Mesothelial cell of epicardium (in vitro differentiated cells): ENCODE measurements around the gene MEIOSIN. TPM values are rescaled to one million over a fixed set of nuclear protein-coding genes. Genes with fewer than 3 reads are reported as not detected.

ENCODE experiments used
- DNase-seq, 2 experiments: peaks; one replicate each; pipeline ENCODE4 v3.0.0; 2021; ENCODE audit warnings: low spot score in 2 of 2; ENCODE audit not compliant: unreplicated experiment in 2 of 2
- H3K27ac Mint-ChIP-seq: 2 replicates; pipeline ENCODE4 v1.8.0; 2021; ENCODE audit warnings: mixed read lengths
- H3K27me3 Mint-ChIP-seq: 2 replicates; pipeline ENCODE4 v1.8.0; 2021; ENCODE audit warnings: low read depth, mixed read lengths
- H3K36me3 Mint-ChIP-seq: 2 replicates; pipeline ENCODE4 v1.8.0; 2021; ENCODE audit warnings: mixed read lengths
- H3K4me1 Mint-ChIP-seq: 2 replicates; pipeline ENCODE4 v1.8.0; 2021; ENCODE audit warnings: mixed read lengths
- H3K4me3 Mint-ChIP-seq: 2 replicates; pipeline ENCODE4 v1.8.0; 2021; ENCODE audit warnings: mild to moderate bottlenecking, moderate library complexity, mixed read lengths
- H3K9me3 Mint-ChIP-seq: 2 replicates; pipeline ENCODE4 v1.8.0; 2021; ENCODE audit warnings: mixed read lengths
- CTCF ChIP-seq: fragments of 200-600 bp; sonication (generic); IDR thresholded peaks from one replicate; pipeline ENCODE4 v1.5.0; 2021; ENCODE audit warnings: antibody characterized with exemption; ENCODE audit not compliant: unreplicated experiment
- total RNA-seq: library from RNA; stranded (reverse); gene quantifications from 3 replicates; pipeline ENCODE4 v1.2.1, GENCODE V29; 2021

MEIOSIN gene
- total RNA-seq, 1 donor from 2014 or later = not detected

- peaks cover 10% of the 10 kb centered on the region for H3K4me1 Mint-ChIP-seq
- DNase-seq = no peak
- H3K27ac Mint-ChIP-seq = no peak overlapping the region
- no peaks in the 10 kb centered on the region for H3K27me3 Mint-ChIP-seq
- no peak overlapping the region for H3K4me3 Mint-ChIP-seq
- H3K9me3 Mint-ChIP-seq = no peaks in the 10 kb centered on the region
- no peak for TF ChIP-seq CTCF
- peaks cover 14% of the 10 kb centered on the region for H3K36me3 Mint-ChIP-seq
Observed at GRCh38 chr19:45711851-45712698, 21.2 kb upstream of the MEIOSIN start.

DNA sequence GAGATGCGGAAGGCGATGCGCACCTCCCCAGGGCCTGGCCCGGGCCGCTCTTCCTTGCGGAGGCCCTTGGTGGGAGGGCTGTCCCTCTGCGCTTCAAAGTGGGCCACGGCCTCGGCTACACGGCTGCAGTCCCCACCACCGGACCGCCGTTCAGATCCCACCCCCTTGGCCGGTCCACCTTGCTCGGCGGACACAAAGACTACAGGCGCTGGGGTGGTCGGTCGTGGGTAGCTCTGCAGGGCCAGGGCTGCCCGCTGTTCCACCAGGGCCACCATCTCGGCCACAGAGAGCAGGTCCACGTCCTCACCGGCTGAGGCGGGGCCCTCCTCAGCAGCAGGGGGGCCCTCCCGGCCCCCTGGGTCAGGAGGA lies 20.6 kb upstream of the MEIOSIN start:
- H3K27ac Mint-ChIP-seq = no peak overlapping the region
- H3K4me3 Mint-ChIP-seq = no peak overlapping the region
- peaks cover 14% of the 10 kb centered on the region for H3K36me3 Mint-ChIP-seq
- H3K9me3 Mint-ChIP-seq = no peaks in the 10 kb centered on the region
- no peak for DNase-seq
- no peak for TF ChIP-seq CTCF
- no peaks in the 10 kb centered on the region for H3K27me3 Mint-ChIP-seq
- peaks cover 15% of the 10 kb centered on the region for H3K4me1 Mint-ChIP-seq

DNA sequence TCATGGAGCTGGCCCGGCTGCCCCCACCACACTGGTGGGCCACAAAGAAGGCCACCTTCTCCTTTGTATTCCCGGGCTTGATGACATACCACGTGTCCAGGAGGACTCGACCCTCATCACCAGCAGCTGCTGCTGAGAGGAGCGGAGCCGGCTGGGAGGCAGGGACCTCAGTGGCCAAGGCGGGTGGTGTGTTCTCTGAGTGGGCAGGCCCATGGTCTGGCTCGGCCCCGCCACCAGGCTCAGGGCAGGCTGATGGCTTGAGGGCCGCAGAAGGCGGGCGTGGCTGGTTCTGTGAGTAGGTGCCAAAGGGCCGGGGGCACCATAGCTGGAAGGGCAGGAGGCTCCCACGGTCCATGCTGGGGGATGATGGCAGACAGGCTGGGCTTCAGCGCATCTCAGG lies 20.1 kb upstream of the MEIOSIN start:
- H3K36me3 Mint-ChIP-seq = peaks cover 14% of the 10 kb centered on the region
- H3K27me3 Mint-ChIP-seq = no peaks in the 10 kb centered on the region
- no peaks in the 10 kb centered on the region for H3K9me3 Mint-ChIP-seq
- TF ChIP-seq CTCF = no peak
- no peak for DNase-seq
- no peak overlapping the region for H3K27ac Mint-ChIP-seq
- H3K4me3 Mint-ChIP-seq = no peak overlapping the region
- H3K4me1 Mint-ChIP-seq = peaks cover 19% of the 10 kb centered on the region

DNA sequence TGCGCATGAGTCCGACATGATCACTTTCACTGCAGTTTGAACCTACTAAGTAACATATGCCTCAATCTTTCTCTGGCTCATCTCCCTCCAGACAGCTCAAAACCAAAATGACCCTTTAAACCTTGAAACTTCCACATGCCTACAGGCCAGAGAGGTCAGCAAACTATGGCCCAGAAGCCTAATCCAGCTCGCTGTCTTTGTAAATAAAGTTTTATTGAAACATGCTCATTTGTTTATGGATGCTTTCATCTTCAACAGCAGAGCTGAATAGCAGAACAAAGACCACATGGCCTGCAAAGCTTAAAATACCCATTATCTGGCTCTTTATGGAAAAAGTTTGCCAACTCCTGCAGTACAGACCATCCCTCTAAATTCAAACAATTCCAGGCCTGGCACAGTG lies 18.1 kb upstream of the MEIOSIN start:
- no peak for DNase-seq
- no peaks in the 10 kb centered on the region for H3K27me3 Mint-ChIP-seq
- peaks cover 24% of the 10 kb centered on the region for H3K4me1 Mint-ChIP-seq
- no peak for TF ChIP-seq CTCF
- peaks cover 18% of the 10 kb centered on the region for H3K36me3 Mint-ChIP-seq
- no peaks in the 10 kb centered on the region for H3K9me3 Mint-ChIP-seq
- H3K4me3 Mint-ChIP-seq = no peak overlapping the region
- H3K27ac Mint-ChIP-seq = peak overlapping the region; percentile 5

- Mint-ChIP-seq H3K9me3 (no peaks in the 10 kb centered on the region), H3K27ac (peak overlapping the region; percentile 99), H3K4me3 (peak overlapping the region; percentile 93), H3K4me1 (peaks cover 24% of the 10 kb centered on the region), H3K36me3 (peaks cover 15% of the 10 kb centered on the region), H3K27me3 (no peaks in the 10 kb centered on the region)
- DNase-seq = peak in 1 of 2 experiments; percentile 45
- no peak for TF ChIP-seq CTCF
Observed at GRCh38 chr19:45716359-45717130, 16.7 kb upstream of the MEIOSIN start.
